HG03097 (cell line): ENCODE results near the gene ACAP2.
"Not testable (repeated sequence)": the region's sequence is repeated elsewhere in the genome, so short reads cannot be mapped to it uniquely, and the experiment has no call there.

Experiments used
- ATAC-seq: cut with Tn5 transposase; IDR thresholded peaks from one replicate; pipeline ENCODE4 v1.9.1; 2021; ENCODE audit not compliant: unreplicated experiment, low FRiP score

ACAP2 gene

DNA sequence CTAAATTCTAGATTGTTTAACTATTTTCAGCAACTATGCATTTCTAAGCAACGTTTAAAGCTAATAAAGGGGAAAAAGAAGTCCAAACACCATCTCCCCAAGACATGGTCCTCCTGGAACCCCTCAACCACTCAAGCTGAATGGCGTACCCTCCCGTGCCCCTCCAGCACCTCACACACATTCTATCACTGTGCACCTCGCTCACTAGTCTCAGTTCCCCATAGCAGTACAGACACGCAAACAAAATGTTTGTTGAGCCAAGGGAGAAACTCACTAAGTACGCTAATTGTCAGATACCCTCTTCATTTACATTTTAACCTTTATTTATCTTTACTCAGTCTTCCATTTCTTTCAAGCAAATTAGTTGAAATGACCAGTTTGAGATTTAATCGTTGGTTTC is 48.8 kb downstream of the ACAP2 start:
- ATAC-seq, result no peak

DNA sequence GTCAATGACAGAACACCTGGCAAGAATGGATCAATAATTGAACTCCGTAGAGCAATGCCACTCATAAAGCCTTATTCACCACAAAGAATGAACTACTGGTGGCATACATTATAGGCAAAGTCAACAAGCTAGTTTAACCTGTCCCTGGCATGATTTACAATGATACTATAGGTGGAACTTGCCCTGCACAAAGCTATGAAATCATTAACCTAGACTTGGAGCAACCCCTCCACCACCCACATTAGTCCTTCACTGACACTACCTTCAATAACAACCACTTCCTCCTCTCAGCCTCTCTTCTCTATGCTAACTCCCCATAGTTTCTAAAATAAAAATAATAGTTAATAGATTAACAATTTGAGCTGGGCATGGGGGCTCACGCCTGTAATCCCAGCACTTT is 54.4 kb downstream of the ACAP2 start:
- no peak for ATAC-seq

DNA sequence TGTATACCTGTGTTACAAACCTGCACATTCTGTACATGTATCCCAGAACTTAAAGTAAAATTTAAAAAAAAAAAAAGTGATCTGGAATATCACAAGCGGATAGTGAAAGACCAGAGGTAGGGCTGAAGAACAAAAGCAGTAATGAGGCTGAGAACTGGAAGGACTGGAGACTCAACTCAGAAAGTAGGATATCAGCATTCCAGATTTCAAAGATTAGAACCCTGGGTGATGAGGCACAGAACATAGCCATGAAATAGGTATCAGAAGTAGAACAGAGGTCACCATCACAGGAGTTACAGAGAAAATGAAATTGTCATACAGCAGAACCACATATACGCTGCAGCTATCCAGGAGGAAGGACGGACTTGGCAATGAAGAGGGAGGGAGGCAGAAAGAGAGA is 56.1 kb downstream of the ACAP2 start:
- no peak for ATAC-seq

DNA sequence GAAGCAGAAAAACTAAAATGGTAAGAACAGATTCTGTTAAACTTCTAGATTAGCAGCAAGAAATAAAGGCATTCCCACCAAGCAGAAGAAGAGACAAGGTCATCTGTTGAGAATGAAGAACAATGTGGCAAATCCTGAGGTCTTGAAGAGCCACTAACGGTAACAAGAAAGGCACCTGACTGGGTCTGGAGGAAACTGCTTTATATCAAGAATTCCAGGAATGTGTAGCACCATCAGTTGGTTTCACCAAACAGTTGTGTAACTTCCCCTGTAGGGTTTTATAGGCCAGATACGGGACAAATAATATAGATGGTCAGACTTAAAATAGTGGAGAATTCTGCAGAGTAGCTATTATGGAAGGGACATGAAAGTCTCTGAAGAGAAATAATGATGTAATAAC is 57.3 kb downstream of the ACAP2 start:
- ATAC-seq, result no peak

DNA sequence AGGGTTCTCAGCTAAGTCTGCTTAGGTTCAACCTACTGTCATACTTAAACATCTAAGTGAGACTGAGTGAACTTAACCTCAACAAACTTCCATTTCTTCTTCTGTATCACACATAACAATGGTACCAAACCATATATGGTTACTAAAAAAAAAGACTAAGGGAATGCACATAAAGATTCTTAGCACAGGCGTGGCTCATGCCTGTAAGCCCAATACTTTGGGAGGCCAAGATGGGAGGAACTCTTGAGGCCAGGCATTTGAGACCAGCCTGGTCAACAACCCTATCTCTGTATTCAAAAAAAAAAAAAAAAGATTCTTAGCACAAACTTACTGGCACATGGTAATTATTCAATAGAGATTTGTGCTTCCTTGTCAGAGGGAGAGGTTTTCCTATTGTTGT is 57.9 kb downstream of the ACAP2 start:
- no peak for ATAC-seq

DNA sequence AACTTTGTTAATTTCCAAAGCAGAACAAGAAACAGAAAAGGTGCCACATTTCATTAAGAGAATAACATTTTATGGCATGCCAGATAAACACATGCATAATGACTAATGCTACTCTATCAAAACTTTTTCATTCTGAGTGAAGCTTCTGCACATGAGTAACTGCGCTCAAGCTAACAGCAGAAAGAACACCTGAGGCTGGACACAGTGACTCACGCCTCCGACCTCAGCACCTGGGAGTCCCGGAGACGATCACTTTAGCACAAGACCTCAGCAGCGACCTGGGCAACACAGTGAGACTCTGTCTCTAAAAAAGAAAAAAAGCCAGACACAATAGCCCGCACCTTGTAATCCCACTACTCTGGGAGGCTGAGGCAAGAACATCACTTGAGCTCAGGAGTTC is 70.6 kb downstream of the ACAP2 start:
- ATAC-seq, result no peak

DNA sequence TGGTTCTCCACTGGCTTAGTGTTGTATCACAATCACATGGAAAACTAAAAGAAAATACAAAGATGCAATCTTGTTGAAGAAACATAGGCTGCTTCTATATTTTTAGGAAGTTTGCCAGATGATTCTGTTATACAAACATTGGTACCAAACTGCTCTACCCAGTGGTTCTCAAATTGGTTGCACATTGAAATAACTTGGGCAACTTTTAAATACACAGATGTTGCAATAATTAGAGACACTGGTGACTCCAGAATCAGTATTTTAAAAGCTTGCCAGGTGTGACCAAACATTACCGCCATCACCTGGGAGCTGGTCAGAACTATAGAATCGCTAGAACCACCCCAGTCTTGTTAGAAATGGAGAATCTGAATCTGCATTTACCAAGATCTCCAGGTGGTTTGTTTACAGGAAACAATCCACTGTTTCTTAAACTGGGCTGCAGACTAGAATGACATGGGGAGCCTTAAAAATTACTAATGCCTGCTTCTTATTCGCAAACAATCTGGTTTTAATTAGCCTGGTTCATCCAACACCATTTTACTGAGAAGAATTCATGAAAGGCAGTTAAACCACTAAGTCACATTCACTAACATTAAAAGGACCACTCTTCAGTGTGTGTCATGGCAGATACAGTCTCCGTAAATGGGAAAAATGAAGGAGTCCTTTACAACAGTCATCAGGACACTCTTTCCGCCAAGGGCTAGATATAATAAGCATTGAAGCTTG is 76.5 kb downstream of the ACAP2 start:
- ATAC-seq, result no peak

DNA sequence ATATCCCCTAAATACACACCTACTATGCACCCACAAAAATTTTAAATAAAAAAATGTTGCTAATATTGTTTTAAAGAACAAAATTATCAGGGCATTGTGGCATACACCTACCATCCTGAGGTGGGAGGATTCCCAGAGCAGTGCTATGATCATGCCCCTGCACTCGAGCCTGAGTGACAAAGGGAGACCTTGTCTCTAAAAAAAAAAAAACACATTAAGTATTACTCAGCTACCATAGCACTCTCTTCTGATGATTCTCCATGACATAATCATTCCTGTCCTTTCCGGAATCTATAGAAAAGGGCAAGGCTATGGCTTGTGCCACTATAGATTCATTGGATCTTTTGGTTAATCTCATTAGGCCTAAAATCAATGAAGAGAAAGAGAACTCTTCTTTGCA is 77.4 kb downstream of the ACAP2 start:
- no peak for ATAC-seq

DNA sequence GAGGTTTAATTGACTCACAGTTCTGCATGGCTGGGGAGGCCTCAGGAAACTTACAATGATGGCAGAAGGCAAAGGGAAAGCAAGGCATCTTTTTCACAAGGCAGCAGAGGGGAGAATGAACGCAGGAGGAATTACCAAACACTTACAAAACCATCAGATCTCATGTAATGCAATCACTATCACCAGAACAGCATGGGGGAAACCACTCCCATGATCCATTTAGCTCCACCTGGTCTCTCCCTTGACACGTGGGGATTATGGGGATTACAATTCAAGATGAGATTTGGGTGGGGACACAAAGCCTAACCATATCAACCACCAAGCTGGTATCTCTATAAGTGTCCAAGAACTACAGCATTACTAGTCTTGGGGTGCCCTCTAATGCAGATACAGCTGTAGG is 85.0 kb downstream of the ACAP2 start:
- not testable (repeated sequence) for ATAC-seq

DNA sequence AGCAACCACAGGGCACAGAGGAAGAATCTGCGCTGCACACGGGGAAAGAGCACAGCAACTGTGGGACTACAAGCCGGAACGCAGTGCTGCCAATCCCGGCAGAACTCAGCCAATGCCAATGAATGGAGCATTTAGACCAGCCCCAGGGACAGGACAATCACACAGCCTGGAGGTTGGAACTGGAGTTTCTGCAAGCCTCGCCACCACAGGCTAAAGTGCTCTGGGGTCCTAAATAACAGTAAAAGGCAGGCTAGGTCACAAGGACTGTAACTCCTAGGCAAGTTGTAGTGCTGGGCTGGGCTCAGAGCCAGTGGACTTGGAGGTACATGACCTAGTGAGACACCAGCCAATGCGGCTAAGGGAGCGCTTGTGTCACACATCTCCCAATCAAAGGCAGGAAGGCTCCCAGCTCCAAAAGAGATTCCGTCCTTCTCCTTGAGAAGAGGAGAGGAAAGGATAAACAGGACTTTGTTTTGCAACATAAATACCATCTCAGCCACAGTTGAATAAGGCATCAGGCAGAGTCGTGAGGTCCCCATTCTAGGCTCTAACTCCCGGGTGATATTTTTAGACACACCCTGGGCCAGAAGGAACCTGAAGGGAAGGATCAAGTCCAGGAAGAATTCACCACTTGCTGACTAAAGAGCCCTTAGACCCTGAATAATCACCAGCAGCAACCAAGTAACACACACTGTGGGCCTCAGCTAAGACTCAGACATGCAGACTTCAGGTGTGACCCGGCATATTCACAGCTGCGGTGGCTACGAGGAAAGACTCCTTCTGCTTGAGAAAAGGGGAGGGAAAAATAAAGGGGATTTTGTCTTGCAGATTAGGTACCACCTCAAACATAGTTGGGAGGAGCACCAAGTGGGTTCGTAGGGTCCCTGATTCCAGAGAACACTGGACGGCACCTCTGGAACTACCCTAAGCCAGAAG is 86.4 kb downstream of the ACAP2 start:
- no peak for ATAC-seq

DNA sequence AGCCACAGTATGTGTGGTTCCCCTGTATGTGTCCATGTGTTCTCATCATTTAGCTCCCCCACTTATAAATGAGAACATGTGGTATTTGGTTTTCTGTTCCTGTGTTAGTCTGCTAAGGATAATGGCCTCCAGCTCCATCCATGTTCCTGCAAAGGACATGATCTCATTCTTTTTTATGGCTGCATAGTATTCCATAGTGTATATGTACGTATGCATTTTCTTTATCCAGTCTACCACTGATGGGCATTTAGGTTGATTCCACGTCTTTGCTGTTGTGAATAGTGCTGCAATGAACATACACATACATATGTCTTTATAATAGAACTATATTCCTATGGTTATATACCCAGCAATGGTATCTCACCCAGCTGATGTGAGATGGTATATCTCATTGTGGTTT is 88.8 kb downstream of the ACAP2 start:
- not testable (repeated sequence) for ATAC-seq

DNA sequence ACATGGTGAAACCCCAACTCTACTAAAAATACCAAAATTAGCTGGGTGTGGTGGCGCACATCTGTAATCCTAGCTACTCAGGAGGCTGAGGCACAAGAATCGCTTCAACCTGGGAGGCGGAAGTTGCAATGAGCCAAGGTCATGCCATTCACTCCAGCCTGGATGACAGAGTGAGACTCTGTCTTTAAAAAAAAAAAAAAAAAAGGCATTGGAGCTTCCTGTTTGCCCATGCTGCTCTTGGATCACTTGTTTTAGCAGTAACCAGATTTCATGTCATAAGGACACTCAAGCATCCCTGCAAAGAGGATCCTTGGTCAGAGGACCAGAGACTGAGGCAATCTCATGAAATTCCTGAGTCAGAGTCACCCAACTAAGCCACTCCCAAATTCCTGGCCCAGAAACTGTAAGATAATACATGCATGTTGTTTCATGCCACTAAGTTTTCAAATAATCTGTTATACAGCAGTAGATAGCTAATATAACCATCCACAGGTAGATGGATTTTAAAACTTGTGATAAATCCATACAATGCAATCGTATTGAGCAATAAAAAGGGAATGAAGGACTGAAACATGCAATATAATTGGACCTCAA is 89.8 kb downstream of the ACAP2 start:
- no peak for ATAC-seq

DNA sequence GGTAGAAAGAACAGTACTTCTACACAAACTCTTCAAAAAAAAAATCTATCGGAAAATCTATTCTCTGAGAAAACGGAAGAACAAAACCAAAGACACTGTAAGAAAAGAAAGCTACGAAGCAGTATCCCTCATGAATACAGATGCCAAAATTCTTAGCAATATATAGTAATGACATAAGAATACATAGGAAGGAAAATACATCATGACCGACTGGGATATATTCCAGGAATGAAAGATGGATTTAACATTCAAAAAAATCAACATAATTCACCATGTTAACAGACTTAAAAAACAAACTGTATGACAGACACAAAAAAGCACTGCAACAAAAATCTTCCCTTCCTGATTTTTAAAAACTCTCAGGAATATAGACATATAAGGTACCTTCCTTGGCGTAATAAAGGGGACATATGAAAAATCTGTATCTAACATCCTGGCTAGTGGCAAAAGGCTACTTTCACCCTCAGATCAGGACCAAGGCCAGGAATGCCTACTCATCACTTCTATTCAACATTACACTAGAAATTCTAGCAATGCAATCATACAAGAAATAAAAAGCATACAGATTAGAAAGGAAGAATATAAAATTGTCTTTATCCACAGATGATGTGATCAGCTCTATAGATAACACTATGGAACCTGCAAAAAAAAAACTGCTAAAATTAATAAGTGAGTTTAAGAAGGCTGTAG is 94.2 kb downstream of the ACAP2 start:
- ATAC-seq, result no peak

DNA sequence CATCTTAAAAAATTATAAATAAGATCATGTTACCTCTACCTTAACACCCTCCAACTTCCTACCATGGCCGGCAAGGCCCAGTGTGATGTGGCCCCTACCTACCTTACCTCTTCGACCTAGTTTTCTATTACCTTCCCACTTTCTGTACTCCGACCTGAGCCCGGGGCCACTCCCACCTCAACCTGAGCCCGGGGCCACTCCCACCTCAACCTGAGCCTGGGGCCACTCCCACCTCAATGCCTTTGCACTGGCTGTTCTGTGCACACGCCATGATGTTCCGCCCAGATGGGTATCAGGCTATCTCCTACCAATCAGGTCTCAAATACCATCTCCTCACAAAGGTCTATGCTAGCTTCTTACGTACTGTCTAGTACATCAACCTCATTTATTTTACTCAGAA is 105.1 kb downstream of the ACAP2 start:
- ATAC-seq, result no peak

DNA sequence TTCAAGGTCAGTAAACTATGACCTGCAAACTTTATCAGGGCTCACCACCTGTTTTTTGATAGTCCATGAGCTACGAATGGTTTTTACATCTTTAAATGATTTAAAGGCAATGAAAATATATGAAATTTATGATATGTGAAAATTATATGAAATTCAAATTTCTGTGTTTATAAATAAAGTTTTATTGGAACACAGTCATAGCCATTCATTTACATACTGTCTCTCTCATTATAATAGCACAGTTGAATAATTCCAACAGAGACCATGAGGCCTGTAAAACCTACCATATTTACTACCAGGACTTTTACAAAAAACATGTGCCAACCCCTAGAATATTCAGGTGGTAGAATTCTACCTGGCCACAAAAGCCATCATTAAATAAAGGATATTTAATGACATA is 107.9 kb downstream of the ACAP2 start:
- ATAC-seq, result no peak

DNA sequence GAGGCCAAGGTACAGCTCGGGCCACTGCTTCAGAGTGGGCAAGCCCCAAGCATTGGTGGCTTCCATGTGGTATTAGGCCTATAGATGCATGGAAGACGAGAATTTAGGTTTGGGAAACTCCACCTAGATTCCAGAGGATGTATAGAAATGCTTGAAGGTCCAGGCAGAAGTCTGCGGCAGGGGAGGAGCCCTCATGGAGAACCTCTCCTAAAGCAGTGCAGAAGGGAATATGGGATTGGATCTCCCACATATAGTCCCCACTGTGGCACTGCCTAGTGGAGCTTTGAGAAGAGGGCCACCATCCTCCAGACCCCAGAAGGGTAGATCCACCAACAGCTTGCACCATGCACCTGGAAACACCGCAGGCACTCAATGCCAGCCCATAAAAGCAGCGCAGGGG is 123.8 kb downstream of the ACAP2 start:
- ATAC-seq, result no peak

DNA sequence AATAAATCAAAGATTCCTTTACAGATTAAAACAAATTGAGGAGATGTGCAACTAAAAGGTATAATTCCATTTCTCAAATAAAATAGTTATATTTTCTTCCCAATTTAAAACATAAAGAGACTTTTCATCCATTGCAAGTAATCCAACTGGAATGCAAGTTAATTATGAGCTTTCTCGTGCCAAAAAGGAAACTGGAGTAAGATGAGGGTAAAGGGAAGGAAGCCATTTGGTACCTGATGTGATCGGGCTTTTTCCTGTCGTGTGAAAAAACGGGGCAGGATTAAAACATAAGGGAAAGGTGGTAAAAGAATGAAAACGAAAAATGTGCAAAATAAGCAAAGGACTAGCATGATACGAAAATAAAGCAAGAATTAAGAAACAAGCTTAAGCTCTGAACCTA is 130.1 kb downstream of the ACAP2 start:
- ATAC-seq, result no peak

DNA sequence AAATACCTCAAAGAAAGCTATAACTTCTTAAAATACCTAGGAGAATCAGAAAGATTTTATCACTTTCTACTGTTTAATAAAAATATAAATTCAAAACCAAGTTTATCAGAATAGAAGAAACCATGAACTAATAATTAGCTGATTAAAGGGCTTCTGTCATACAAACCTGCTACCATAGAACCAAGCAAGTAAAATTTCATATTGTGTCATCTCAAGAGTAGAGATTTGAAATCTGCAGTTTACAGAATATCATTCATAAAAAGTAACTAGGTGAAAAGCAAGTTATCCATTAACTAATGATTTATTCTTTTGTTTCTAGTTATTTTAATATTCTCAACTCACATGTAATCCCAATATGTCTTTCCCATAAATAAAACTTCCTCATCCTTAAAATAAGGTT is 135.1 kb downstream of the ACAP2 start:
- no peak for ATAC-seq

DNA sequence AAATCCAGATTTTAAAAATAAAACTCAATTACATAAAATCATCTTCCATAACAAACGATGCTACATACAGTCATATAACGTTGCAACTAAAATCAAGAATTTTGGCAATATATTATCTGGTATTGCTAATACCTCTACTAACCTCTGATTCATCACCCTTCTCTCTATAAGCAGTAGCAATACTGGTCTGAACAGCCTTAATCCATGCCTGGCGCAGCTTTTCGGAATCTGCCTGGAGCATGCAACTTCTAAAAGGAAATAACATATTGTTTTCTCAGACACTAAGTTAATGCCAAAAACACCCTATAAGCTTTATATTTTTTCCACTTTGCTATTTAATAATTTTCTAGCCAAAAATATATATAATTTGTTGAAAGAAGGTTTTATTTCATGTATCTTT is 136.5 kb downstream of the ACAP2 start:
- ATAC-seq, result no peak

DNA sequence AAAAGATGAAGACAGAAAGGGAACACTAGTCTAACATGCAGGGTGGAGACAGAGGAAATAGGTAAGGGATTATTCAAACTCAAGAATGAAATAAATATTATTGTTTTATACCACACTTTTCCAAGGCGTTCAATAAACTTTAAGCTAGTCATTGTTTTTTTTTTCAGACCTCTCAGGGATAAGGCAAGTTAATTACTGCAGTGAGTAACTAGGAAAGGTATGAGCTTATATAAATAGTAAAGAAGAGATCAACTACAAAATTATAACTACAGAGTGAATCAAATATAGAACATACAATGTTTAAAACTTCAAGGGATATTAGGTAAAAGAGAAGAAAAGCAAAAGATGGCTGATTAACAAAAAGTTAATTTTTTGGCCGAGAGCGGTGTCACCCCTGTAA is 140.4 kb downstream of the ACAP2 start:
- ATAC-seq, result no peak

DNA sequence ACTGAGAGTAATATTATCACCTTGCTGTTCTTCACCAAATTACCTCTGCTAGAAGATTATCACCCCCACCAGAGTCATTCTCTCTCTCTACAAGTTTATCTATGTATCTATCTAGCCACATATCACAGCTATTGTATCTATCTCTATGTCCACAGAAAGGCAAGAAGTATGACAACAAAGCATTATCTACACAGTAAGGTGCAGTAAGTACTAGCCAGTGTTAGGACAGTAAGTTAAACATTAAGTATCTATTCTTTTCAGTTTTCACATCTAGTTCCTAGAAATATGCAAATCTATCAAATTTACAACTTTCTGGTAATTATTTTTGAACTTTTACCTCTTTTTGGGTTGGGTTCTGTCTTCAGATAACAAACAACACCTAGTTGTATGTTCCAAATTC is 145.4 kb downstream of the ACAP2 start:
- no peak for ATAC-seq
